Heart left ventricle (tissue), 13 donors: ENCODE data around the gene TBC1D3B.

Experiments used
- POLR2A ChIP-seq, 2 donors: fragments of 450-650 bp; IDR thresholded peaks; one replicate each; pipeline ENCODE4 v1.6.1; 2017; ENCODE audit warnings: antibody characterized with exemption in 2 of 2, mild to moderate bottlenecking in 2 of 2, moderate library complexity in 2 of 2
- TF ChIP-seq, protein P1 (sequence below), 12 donors: fragments of 200-600 bp; sonication (generic) in 4 of 12; IDR thresholded peaks; one replicate each; pipeline versions ENCODE4 v1.5.0 to v1.8.0; 2018 to 2022; ENCODE audit warnings: antibody characterized with exemption in 12 of 12, mild to moderate bottlenecking in 5 of 12
- donor health status: ischemic (EF 13 %, LVEDD 7.1; RV severe dilation, severe dysfunction).
- donor health status: DM: no; HTN: yes; CAD: no.
- donor health status: DM: no; HTN: no; CAD: no.
- donor health status: ischemic (EF 25% LVEDD 6.9; RV normal size, moderate dysfunction).
- donor health status: ischemic (EF 25% LVEDD 5.7; RV mildly dilated, moderate dysfunction).
- donor health status: ischemic (EF 35%, LVEDD 5.7; RV mildly dilated, moderate dysfunction).
- donor health status: nonischemic (EF 11% LVEDD 7.7; RV severe dilation, severe dysfunction).
- donor health status: DM: yes; HTN: yes; CAD: no.
- donor health status: PGD.
- donor health status: ischemic (EF 29% LVEDD 5.4; RV normal size, mild dysfunction).
- donor health status: nonischemic (EF 23%, LVEDD 6.1; RV moderate dilation, normal function).

DNA sequence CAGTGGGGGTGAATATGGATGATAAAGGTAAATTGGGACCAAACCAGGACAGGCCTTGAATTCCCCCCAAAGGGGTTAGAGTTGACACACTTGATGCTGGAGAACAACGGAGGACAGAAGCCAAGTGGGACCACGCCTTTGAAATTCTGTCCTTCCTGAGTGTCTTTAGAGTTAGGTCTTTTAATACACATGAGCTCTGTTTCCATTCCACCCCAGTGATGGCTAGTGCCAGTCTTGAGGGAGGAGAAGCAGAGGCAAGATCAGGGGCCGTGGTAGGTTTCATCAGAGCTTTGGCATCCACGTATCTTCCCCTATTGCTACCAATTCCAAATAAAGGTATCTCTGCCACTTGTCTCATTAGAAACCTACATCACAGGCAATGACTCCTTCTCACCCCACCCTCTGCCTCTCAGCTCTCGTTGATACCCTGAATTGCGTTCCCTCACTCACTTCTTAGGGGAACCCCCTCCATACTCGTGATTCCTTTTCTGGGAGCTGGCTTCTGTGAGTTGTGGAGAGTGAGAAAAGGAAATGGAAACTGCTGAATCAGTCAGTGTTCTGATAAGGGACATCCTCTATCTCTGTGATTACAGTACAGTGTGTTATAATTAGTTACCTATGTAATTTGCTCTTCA is 22.5 kb upstream of the TBC1D3B start:
- TF ChIP-seq, protein P1, sequence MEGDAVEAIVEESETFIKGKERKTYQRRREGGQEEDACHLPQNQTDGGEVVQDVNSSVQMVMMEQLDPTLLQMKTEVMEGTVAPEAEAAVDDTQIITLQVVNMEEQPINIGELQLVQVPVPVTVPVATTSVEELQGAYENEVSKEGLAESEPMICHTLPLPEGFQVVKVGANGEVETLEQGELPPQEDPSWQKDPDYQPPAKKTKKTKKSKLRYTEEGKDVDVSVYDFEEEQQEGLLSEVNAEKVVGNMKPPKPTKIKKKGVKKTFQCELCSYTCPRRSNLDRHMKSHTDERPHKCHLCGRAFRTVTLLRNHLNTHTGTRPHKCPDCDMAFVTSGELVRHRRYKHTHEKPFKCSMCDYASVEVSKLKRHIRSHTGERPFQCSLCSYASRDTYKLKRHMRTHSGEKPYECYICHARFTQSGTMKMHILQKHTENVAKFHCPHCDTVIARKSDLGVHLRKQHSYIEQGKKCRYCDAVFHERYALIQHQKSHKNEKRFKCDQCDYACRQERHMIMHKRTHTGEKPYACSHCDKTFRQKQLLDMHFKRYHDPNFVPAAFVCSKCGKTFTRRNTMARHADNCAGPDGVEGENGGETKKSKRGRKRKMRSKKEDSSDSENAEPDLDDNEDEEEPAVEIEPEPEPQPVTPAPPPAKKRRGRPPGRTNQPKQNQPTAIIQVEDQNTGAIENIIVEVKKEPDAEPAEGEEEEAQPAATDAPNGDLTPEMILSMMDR (IDR thresholded peaks at IDR 0.05) = no peak
- no peak for TF ChIP-seq POLR2A (IDR thresholded peaks at IDR 0.05)
